ENCODE data around the gene RPL28.

RPL28 gene

DNA sequence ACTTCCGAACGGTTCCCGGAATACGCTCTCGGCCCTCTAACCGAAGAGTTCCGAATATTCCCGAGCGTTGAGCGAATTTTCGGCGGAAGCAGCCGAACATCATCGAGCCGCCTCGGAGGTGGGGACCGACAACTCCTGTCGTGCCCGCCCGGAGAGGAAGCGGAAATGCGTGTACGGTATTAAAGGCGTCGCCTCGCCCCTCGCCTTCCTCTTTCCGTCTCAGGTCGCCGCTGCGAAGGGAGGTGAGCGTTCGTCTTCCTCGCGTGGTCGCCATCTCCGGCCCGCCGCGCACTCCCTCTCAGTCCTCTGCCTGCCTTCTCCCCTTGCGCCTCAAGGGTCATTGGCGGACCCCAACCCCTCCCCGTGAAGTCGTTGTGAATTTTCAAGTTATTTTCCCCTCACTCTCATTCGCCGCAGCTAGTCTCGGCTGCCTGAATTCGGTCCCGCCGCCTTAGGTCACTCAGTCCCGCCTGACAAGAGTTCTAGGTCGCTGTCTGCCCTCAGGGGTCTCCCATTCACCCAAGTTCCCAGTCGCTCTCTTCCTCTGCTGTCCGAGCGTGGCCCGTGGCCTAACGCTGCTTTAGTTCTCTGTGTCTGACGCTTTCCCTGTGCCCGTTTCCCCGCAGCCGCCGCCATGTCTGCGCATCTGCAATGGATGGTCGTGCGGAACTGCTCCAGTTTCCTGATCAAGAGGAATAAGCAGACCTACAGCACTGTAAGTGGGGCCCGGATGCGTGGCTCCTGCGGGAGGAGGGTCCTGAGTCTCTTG, at the start of gene RPL28:
RPL28 (plus strand) TSS at position 209 of the 769 bp plus-strand sequence; CDS start at position 635, 426 bp downstream.
- FAIRE-seq (peak; percentile 97), DNase-seq (ENCODE audit: extremely low spot score, insufficient read length, low read depth) (peak; percentile 88)

DNA sequence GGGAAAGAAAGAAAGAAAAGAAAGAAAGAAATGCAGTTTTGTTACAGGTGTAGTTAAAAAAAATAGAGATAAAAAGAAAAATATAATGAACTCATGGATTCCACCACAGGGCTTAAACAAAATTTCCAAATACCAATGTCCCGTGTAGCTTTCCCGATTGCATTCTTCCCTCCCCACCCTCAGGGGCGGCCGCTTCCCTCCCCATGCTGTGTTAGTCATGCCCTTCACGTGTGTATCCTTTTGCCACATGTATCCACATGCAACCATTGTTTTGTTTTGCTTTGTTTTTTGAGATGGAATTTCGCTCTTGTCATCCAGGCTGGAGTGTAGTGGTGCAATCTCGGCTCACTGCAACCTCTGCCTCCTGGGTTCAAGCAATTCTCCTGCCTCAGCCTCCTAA, 49.6 kb upstream of the RPL28 start:
- DNase-seq (ENCODE audit: extremely low spot score, insufficient read length, low read depth) (no peak), FAIRE-seq (no peak)

- peak; percentile 98 for DNase-seq (ENCODE audit: extremely low spot score, insufficient read length, low read depth)
- peak; percentile 100 for FAIRE-seq
Measured at GRCh38 chr19:55339105-55339888, 46.4 kb upstream of the RPL28 start, which contains the start of gene KMT5C. Gene KMT5C (plus strand): TSS chr19:55339876. CDS start chr19:55341937, 2,061 bp downstream.

GRCh38 chr19:55339889-55340783, 45.6 kb upstream of the RPL28 start:
- DNase-seq (ENCODE audit: extremely low spot score, insufficient read length, low read depth), result no peak
- no peak for FAIRE-seq

DNA sequence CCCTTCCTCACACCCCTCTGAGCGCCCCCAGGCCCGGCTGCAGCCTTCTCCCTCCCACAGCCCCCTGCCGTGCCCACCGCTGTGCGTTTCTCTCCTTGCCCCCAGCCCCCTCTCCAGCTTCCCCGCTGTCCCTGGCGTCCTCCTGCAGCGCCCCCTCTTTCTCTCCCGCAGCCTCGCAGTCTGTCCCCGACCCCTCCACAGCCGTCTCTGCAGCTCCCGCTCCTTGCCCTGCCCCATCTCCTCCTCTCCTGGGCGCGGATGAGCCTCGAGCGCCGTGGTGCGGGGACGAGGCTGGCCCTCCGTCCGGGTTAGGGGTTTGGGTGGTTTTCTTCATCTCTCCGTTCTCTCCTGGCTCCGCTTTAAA, 45.0 kb upstream of the RPL28 start:
- FAIRE-seq, result no peak
- DNase-seq (ENCODE audit: extremely low spot score, insufficient read length, low read depth), result no peak

- FAIRE-seq (peak; percentile 89), DNase-seq (ENCODE audit: extremely low spot score, insufficient read length, low read depth) (peak; percentile 74)
Measured at GRCh38 chr19:55341171-55341588, 44.6 kb upstream of the RPL28 start.

GRCh38 chr19:55341595-55342531, 43.9 kb upstream of the RPL28 start:
- no peak for DNase-seq (ENCODE audit: extremely low spot score, insufficient read length, low read depth)
- FAIRE-seq, result no peak

- no peak for DNase-seq (ENCODE audit: extremely low spot score, insufficient read length, low read depth)
Measured at GRCh38 chr19:55344444-55344843, 41.3 kb upstream of the RPL28 start.

GRCh38 chr19:55345101-55345817, 40.5 kb upstream of the RPL28 start:
- FAIRE-seq, result no peak
- DNase-seq (ENCODE audit: extremely low spot score, insufficient read length, low read depth), result no peak

More at GRCh38 chr19:55344444-55344843, 41.3 kb upstream of the RPL28 start:
- FAIRE-seq, result no peak

- FAIRE-seq, result no peak
Measured at GRCh38 chr19:55345818-55346724, 39.7 kb upstream of the RPL28 start.

DNA sequence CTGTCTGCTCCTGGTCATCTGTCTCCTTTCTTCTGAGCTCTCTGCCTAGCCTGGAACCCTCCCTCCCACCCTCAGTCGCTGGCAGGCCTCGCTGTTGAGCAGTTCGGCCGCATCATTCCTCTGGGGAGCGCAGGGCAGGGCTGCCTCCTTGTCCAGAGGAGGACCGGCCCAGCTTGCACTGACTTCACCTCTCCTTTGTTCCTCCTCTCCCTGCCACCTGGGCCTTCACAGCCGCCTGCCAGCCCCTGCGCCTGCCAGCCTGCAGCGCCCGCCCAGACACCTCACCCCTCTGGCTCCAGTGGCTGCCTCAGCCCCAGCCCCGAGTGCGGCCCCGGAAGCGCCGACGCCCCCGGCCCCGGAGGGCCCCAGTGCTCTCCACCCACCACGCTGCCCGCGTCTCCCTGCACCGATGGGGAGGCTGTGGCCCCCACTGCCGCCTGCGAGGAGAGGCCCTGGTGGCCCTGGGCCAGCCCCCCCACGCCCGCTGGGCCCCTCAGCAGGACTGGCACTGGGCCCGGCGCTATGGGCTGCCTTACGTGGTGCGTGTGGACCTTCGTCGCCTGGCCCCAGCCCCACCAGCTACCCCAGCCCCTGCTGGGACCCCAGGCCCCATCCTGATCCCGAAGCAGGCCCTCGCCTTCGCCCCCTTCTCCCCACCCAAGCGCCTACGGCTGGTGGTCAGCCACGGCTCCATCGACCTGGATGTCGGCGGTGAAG, 38.8 kb upstream of the RPL28 start:
- FAIRE-seq, result no peak
- no peak for DNase-seq (ENCODE audit: extremely low spot score, insufficient read length, low read depth)

More at GRCh38 chr19:55345818-55346724, 39.7 kb upstream of the RPL28 start:
- DNase-seq (ENCODE audit: extremely low spot score, insufficient read length, low read depth), result no peak

GRCh38 chr19:55347442-55348009, 38.2 kb upstream of the RPL28 start:
- FAIRE-seq, result no peak

DNA sequence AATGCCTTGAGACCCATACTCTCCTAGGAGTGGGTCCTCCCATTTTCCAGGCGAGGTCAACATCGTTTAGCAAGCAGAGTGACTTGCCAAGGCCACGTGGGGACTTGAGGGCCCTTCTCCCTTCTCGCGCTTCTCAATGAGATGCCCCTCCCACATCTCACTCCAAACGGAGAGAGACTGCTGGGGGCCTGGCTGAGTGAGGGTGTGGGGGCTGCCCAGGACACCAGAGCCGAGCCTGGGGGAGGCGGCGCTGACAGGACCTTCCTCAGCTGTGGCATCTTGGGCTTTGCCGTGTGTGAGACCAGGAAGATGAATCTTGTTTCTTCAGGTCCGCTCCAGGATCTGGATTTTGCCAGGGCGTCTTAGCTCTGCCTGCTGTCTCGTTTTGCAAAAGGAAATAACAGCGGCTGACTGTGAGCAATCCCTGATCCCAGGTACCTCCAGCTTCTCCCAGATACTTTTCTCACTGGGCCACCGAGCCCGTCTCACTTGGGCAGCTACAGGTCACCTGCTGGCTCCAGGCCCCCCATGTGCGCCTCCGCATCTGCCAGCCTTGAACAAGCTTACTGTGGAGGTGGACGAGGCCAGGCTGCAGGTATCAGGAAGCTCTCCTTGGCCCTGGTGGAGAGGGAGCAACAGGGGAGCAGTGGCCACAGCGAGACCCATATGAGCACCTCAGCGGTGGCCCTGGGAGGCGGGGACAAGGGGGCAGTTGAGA, 37.3 kb upstream of the RPL28 start:
- no peak for FAIRE-seq

More at GRCh38 chr19:55347442-55348009, 38.2 kb upstream of the RPL28 start:
- DNase-seq (ENCODE audit: extremely low spot score, insufficient read length, low read depth), result no peak

DNA sequence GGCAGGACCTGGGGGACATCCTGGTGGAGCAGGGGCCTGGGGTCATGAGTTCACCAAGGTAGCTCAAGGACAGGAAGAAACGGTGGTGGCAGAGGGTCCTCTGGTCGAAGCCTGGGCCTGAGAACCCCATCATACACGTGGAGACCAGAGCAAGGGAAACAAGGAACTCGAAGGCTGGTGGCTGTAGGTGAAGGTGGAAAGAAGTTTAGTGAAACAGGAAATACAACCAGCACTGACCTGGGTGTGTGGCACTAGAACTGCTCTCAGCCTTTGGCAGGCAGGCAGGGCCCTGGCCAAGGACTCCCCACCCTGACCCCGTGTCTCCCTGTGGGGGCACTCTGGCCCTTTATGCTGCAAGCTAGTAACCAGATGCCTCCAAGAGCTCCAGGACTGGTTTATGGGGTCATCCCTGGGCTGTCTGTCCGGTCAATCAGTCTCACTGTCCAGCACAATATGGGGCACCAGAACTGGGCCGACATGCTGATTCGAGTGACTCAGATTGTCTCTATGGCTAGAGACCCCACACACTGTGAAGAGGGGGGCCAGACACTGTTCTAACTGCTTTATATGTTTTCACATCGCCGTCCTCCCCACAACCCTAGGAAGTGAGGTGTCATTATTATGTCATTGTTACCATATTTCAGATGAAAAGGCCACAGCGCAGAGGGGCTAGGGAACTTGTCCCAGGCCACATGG, 35.0 kb upstream of the RPL28 start:
- no peak for FAIRE-seq
- DNase-seq (ENCODE audit: extremely low spot score, insufficient read length, low read depth), result no peak

More for the DNA sequence above, 37.3 kb upstream of the RPL28 start:
- no peak for DNase-seq (ENCODE audit: extremely low spot score, insufficient read length, low read depth)

- FAIRE-seq, result no peak
- no peak for DNase-seq (ENCODE audit: extremely low spot score, insufficient read length, low read depth)
Measured at GRCh38 chr19:55352040-55352439, 33.7 kb upstream of the RPL28 start.
